Right kidney (tissue), 1 donor: Measurements from ENCODE around the gene MRPS6.

ENCODE experiments used
- DNase-seq: peaks from one replicate; pipeline ENCODE4 v3.0.0-alpha.2; 2016

The MRPS6 gene

GRCh38 chr21:34055615-34056014 lies 17.8 kb upstream of the MRPS6 start:
- no peak for DNase-seq

DNA sequence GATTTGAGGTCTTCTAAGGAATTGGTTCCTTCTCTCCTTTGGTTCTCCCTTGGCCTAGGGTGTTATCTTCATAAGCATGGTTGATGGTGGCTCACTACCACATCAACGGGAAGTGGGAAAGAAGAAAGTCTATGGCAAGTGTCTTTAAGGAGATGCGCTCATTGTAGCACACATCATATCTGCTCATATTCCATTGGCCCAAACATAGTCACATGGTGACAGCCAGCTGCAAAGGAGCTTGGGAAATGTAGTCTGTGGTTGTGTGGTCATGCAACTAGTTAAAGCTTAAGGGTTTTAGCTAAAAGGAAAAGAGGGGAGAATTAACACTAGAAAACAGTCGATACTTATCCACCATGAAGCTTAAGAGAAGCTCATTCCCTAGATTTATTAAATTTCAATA lies 11.4 kb upstream of the MRPS6 start:
- DNase-seq: no peak

GRCh38 chr21:34065027-34065426 lies 8.4 kb upstream of the MRPS6 start:
- no peak for DNase-seq

DNA sequence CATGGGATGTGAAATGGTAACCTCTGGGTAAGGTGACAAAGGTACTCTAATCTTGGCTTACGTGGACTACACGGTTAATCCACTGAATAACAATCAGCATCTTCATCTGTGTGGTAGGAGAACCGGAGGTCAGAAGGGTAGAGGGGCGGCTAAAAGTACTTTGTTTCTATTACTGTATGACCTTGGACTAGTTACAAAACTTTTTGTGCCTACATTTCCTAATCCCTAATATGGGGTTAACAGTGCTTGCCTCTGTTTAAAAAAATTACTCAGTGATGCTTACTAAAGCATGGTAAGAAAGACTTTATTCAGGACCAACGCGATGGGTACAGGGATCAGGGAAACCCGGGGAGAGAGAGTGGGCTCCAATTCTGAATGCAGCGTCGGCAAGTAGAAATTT lies 1.7 kb upstream of the MRPS6 start:
- no peak for DNase-seq

- DNase-seq: no peak
These were observed 990 bp upstream of the MRPS6 start for GRCh38 chr21:34072145-34073031.

GRCh38 chr21:34073749-34074282 lies 438 bp downstream of the MRPS6 start:
- DNase-seq: no peak

DNA sequence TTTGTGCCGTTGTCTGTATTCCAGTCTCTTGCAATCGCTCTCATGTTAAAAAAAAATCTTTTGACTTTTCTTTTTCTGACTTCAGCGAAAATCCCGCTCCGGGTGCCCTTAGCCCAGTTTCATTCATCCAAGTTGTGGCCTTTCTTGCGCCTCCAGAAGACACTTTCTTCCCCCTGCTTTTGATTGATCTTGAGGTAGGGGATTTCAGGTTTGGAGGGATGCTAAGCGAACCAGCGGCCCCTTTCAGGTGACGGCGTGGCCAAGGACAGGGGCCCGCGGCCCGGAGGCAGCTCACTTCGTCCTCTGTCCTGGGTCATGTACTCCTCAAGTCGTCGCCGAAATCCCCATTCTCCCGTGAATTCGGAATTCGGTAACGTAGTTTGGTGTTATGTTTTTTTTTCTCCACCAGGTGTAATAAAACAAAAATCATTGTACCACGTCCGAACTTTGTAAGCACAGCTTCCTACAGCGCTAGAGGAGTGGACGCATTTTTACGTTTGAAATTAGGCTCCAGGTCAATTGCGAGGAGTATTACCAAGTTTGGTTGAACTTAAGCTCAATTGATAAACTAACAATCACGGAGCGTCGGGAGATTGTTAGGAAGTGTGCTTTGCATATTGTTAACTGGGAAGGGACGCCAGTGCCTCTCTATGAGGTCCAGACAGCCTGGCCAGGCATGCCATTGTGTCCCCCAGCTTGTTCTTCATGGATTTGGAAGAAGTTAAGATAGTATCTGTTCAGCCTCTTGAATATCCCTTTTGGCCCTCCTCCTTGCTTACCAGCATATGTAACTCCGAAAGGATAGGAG lies 1.1 kb downstream of the MRPS6 start:
- DNase-seq: peak; percentile 70

DNA sequence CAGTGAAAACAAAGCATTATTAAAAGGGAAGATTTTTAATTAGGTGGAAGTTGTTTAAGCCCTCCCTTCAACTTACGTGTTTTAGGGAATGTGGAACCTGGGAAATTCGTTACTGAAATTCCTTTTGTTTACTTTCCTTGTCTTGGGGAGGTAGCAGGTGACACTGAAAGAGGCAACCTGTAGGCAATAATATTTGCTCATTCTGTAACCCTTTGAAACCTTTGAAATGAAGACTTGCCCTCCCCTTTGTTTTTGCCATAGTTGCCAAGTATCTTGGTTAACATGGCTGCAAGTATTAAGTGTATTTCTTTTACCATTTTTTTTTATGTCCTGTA lies 1.7 kb downstream of the MRPS6 start:
- no peak for DNase-seq

- DNase-seq: no peak
These were observed 2.6 kb downstream of the MRPS6 start for GRCh38 chr21:34075760-34076660.

DNA sequence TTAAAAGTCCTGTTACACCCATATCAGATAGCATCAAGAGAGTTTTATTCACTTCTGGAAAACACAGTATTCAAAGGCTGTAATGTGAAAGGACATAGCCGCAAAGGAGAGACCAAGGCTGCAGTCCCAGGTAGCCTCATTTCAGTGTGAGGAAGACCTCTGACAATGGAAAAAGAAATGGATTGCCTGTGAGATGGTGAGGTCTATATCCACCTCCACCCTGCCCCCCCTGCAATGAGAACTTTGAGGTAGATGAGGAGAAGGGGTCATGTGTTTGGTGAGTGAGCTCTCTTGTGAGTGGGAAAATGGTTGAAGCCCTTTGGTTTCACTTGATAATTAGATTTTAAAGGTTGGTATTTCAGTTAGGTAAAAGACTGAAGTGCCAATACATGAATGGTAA lies 3.5 kb downstream of the MRPS6 start:
- no peak for DNase-seq

DNA sequence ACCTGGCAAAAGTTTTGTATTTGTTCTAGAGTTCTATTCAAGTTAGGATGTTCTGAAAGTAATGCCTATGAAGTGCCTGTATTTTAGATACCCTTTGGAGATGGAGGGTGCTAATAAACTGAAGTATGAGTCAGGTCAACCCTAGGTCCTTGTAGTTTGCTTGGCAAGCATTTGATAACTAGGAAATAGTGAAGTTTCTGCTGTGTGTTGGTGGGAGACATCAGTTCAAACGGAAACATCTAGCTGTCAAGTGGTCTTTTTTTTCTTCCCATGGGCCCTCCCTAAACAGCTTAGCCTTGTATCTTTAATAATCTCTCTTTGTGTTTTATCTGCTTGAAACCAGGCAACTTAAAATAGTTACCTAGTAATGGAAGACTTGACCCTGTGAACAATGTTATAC lies 4.5 kb downstream of the MRPS6 start:
- no peak for DNase-seq

GRCh38 chr21:34078915-34079314 lies 5.5 kb downstream of the MRPS6 start:
- no peak for DNase-seq

GRCh38 chr21:34080710-34081109 lies 7.3 kb downstream of the MRPS6 start:
- DNase-seq: no peak

GRCh38 chr21:34082769-34083168 lies 9.4 kb downstream of the MRPS6 start:
- no peak for DNase-seq

GRCh38 chr21:34083357-34083756 lies 10.0 kb downstream of the MRPS6 start:
- no peak for DNase-seq

GRCh38 chr21:34085129-34085528 lies 11.8 kb downstream of the MRPS6 start:
- DNase-seq: no peak

DNA sequence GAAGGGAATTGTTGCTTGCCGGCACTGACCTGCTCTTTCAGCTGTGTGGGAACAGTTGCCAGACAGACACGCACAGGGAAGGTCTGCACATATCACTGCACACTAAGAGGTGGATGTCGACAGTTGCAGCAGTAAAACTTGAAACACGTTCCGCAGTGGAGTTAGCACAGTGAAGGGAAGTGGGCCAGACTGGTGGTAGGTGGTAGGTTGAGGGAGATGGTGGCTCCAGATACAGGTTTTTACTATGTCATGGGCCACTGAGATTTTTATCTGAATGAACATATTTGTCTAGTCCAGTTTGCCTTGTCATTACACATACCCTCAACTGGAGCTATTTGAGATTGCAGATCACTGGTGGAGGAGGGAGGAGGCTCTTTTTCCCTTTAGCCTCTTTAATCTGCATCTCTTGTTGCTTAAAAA lies 13.5 kb downstream of the MRPS6 start:
- DNase-seq: no peak

DNA sequence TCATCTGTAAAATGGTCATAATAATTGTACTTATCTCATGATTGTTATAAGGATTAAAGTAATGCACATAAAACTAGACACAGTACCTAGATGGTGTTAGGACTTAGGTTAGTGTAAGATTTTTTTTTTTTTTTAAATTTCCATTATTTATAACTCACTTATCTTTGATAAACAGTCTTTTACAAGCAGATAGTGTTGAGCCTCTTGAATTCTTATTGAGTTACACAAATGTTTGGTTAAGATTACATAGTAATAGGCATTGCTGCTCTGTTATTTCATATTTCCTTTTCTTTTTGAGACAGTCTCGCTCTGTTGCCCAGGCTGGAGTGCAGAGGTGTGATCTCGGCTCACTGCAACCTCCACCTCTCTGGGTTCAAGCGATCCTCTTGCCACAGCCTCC lies 15.4 kb downstream of the MRPS6 start:
- no peak for DNase-seq

GRCh38 chr21:34091032-34091431 lies 17.7 kb downstream of the MRPS6 start:
- DNase-seq: no peak

GRCh38 chr21:34091607-34092006 lies 18.2 kb downstream of the MRPS6 start:
- DNase-seq: no peak

GRCh38 chr21:34092262-34092921 lies 19.0 kb downstream of the MRPS6 start:
- DNase-seq: peak; percentile 11

DNA sequence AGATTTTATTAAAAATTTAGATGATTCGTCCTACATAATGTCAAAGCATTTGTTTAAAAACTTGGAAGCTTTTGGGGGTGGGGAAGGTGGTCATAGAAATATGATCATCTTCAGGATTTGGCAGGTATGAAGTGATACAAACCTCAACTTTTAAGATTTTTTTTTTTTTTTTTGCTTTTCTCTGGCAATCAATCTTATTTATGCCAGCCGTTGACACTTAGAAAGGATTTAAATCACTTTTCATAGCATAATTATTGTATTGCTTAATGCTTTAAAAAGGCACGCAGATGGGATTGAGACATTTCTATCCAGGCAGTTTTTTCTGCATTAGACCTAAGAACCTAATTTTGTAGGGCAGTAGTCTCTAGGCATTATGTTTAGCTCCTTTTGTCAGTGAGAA lies 19.7 kb downstream of the MRPS6 start:
- DNase-seq: no peak
